OCI-LY1 (cell line): ENCODE measurements around the gene OPN3.

ENCODE experiments used
- H2AFZ ChIP-seq: fragments of 200-600 bp; sonication (generic), shearing (Covaris generic); 2 replicates; pipeline ENCODE4 v1.6.0; 2014; ENCODE audit warnings: antibody characterized with exemption, mild to moderate bottlenecking, low read length
- H3F3A ChIP-seq: fragments of 200-600 bp; sonication (generic), shearing (Covaris generic); 2 replicates; pipeline ENCODE4 v1.6.0; 2014; ENCODE audit warnings: mild to moderate bottlenecking, antibody characterized with exemption, low read length, moderate library complexity; ENCODE audit not compliant: insufficient read depth
- H3K27ac ChIP-seq: fragments of 200-600 bp; sonication (generic); 2 replicates; pipeline ENCODE4 v1.5.1; 2014; ENCODE audit warnings: low read length, mixed run types, mild to moderate bottlenecking, low read depth; ENCODE audit not compliant: poor library complexity, severe bottlenecking
- H3K27me3 ChIP-seq: fragments of 200-600 bp; sonication (generic); 2 replicates; pipeline ENCODE4 v1.6.0; 2014; ENCODE audit warnings: antibody characterized with exemption, mild to moderate bottlenecking, low read length, moderate library complexity; ENCODE audit not compliant: insufficient read depth
- H3K36me3 ChIP-seq: fragments of 200-600 bp; sonication (generic); 2 replicates; pipeline ENCODE4 v1.6.1; 2014; ENCODE audit warnings: mild to moderate bottlenecking, antibody characterized with exemption, low read length, moderate library complexity, mixed read lengths; ENCODE audit not compliant: insufficient read depth
- H3K4me1 ChIP-seq: fragments of 200-600 bp; sonication (generic); 2 replicates; pipeline ENCODE4 v1.5.1; 2014; ENCODE audit warnings: mild to moderate bottlenecking, low read length, moderate library complexity; ENCODE audit not compliant: insufficient read depth, severe bottlenecking
- H3K4me2 ChIP-seq: fragments of 200-600 bp; sonication (generic), shearing (Covaris generic); 2 replicates; pipeline ENCODE4 v1.6.1; 2014; ENCODE audit warnings: low read length
- H3K4me3 ChIP-seq: fragments of 200-600 bp; sonication (generic); 2 replicates; pipeline ENCODE4 v1.5.1; 2014; ENCODE audit warnings: low read length, low read depth, mild to moderate bottlenecking, mixed read lengths; ENCODE audit not compliant: poor library complexity, severe bottlenecking
- H3K79me2 ChIP-seq: fragments of 200-600 bp; shearing (Covaris generic); 2 replicates; pipeline ENCODE4 v1.6.1; 2016; ENCODE audit warnings: mixed run types, low read length, mixed read lengths; ENCODE audit not compliant: insufficient read depth
- H3K9ac ChIP-seq: fragments of 200-600 bp; sonication (generic), shearing (Covaris generic); 2 replicates; pipeline ENCODE4 v1.6.1; 2014; ENCODE audit warnings: mild to moderate bottlenecking, low read length, mixed read lengths
- H3K9me2 ChIP-seq: fragments of 200-600 bp; sonication (generic), shearing (Covaris generic); 2 replicates; pipeline ENCODE4 v1.6.1; 2014; ENCODE audit warnings: low read depth, mild to moderate bottlenecking, low read length, mixed read lengths
- H3K9me3 ChIP-seq: fragments of 200-600 bp; shearing (Covaris generic); 2 replicates; pipeline ENCODE4 v1.6.1; 2014; ENCODE audit warnings: low read length, mixed read lengths
- H4K20me1 ChIP-seq: fragments of 200-600 bp; sonication (generic), shearing (Covaris generic); 2 replicates; pipeline ENCODE4 v1.6.0; 2016; ENCODE audit warnings: mild to moderate bottlenecking, low read length; ENCODE audit not compliant: insufficient read depth
- EZH2 ChIP-seq: fragments of 200-600 bp; sonication (generic), shearing (Covaris generic); IDR thresholded peaks from 2 replicates; pipeline ENCODE4 v1.8.0; 2017; ENCODE audit warnings: borderline replicate concordance, mixed run types, mild to moderate bottlenecking, antibody characterized with exemption, low read length, moderate library complexity, mixed read lengths
- TF ChIP-seq, protein P1 (sequence below): fragments of 200-600 bp; sonication (generic), shearing (Covaris generic); IDR thresholded peaks from 2 replicates; pipeline ENCODE4 v1.5.1; 2017; ENCODE audit warnings: mild to moderate bottlenecking, antibody characterized with exemption, low read length, moderate library complexity, mixed read lengths

Gene OPN3

DNA sequence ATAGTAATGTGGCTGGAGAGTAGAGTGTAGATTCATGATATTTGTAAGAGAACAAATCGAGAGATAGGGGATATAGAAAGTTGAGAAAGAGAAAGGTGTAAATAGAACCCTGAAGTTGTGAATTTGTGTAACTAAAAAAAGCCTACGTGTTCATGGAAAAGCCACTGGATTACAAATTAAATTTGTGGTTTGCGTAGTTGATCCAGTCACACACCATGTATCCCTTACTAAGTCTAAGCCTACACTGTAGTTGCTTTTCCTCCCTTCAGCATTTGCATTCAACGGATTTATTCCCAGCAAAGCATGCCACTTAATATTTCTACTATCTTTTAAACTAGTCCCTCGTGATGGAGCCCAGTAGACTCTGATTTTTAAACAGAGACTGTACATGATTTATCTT, 83.1 kb downstream of the OPN3 start:
- Histone ChIP-seq H3K36me3 (no peaks in the 10 kb centered on the region), H3K9me3 (no peaks in the 10 kb centered on the region), H3F3A (no peaks in the 10 kb centered on the region), H3K9me2 (no peaks in the 10 kb centered on the region), H2AFZ (no peak overlapping the region), H3K4me3 (no peak overlapping the region), H4K20me1 (no peaks in the 10 kb centered on the region), H3K27ac (no peak overlapping the region), H3K4me1 (peaks cover 26% of the 10 kb centered on the region), H3K79me2 (no peaks in the 10 kb centered on the region), H3K27me3 (no peaks in the 10 kb centered on the region), H3K9ac (no peak overlapping the region), H3K4me2 (no peak overlapping the region)
- TF ChIP-seq EZH2 = no peak
- TF ChIP-seq, protein P1, sequence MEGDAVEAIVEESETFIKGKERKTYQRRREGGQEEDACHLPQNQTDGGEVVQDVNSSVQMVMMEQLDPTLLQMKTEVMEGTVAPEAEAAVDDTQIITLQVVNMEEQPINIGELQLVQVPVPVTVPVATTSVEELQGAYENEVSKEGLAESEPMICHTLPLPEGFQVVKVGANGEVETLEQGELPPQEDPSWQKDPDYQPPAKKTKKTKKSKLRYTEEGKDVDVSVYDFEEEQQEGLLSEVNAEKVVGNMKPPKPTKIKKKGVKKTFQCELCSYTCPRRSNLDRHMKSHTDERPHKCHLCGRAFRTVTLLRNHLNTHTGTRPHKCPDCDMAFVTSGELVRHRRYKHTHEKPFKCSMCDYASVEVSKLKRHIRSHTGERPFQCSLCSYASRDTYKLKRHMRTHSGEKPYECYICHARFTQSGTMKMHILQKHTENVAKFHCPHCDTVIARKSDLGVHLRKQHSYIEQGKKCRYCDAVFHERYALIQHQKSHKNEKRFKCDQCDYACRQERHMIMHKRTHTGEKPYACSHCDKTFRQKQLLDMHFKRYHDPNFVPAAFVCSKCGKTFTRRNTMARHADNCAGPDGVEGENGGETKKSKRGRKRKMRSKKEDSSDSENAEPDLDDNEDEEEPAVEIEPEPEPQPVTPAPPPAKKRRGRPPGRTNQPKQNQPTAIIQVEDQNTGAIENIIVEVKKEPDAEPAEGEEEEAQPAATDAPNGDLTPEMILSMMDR = no peak

- H3K4me3 ChIP-seq = no peak overlapping the region
- no peaks in the 10 kb centered on the region for H4K20me1 ChIP-seq
- H3K79me2 ChIP-seq = no peaks in the 10 kb centered on the region
- no peaks in the 10 kb centered on the region for H3F3A ChIP-seq
- H3K4me1 ChIP-seq = peaks cover 41% of the 10 kb centered on the region
- no peak overlapping the region for H3K27ac ChIP-seq
- H3K27me3 ChIP-seq = no peaks in the 10 kb centered on the region
- no peaks in the 10 kb centered on the region for H3K9me2 ChIP-seq
- H3K4me2 ChIP-seq = no peak overlapping the region
- no peak for TF ChIP-seq EZH2
- TF ChIP-seq, protein P1 = no peak
- H3K36me3 ChIP-seq = no peaks in the 10 kb centered on the region
- no peaks in the 10 kb centered on the region for H3K9me3 ChIP-seq
- H3K9ac ChIP-seq = no peak overlapping the region
- H2AFZ ChIP-seq = no peak overlapping the region
Observed at GRCh38 chr1:241555526-241555925, 84.6 kb downstream of the OPN3 start.

GRCh38 chr1:241553886-241554592, 86.1 kb downstream of the OPN3 start:
- H3K9ac ChIP-seq = no peak overlapping the region
- no peaks in the 10 kb centered on the region for H3K9me3 ChIP-seq
- H3K36me3 ChIP-seq = no peaks in the 10 kb centered on the region
- no peaks in the 10 kb centered on the region for H3K9me2 ChIP-seq
- H4K20me1 ChIP-seq = no peaks in the 10 kb centered on the region
- H2AFZ ChIP-seq = no peak overlapping the region
- peaks cover 45% of the 10 kb centered on the region for H3K4me1 ChIP-seq
- TF ChIP-seq, protein P1 = no peak
- no peak for TF ChIP-seq EZH2
- H3K79me2 ChIP-seq = no peaks in the 10 kb centered on the region
- no peaks in the 10 kb centered on the region for H3K27me3 ChIP-seq
- H3F3A ChIP-seq = no peaks in the 10 kb centered on the region
- no peak overlapping the region for H3K4me2 ChIP-seq
- H3K27ac ChIP-seq = peak overlapping the region; percentile 85
- no peak overlapping the region for H3K4me3 ChIP-seq
